Nephron (organoid): ENCODE results near the gene STEEP1.
A peak's percentile ranks its signal among the peaks of the same experiment; 100 is the strongest.

Source experiments
- H3K27ac Mint-ChIP-seq, 3 experiments: 2 replicates each; pipeline ENCODE4 v1.8.0; 2020; ENCODE audit warnings: mixed read lengths in 3 of 3, mild to moderate bottlenecking in 2 of 3, moderate library complexity in 1 of 3
- H3K27me3 Mint-ChIP-seq: 2 replicates; pipeline ENCODE4 v1.8.0; 2021; ENCODE audit warnings: low read depth, mild to moderate bottlenecking, moderate library complexity, mixed read lengths
- H3K36me3 Mint-ChIP-seq: 2 replicates; pipeline ENCODE4 v1.8.0; 2020; ENCODE audit warnings: low read depth, mixed read lengths
- H3K4me1 Mint-ChIP-seq: 2 replicates; pipeline ENCODE4 v1.8.0; 2020; ENCODE audit warnings: mixed read lengths
- H3K4me3 Mint-ChIP-seq, 3 experiments: 2 replicates each; pipeline ENCODE4 v1.8.0; 2020; ENCODE audit warnings: mild to moderate bottlenecking in 3 of 3, mixed read lengths in 3 of 3, moderate library complexity in 2 of 3
- H3K9me3 Mint-ChIP-seq: 2 replicates; pipeline ENCODE4 v1.8.0; 2020; ENCODE audit warnings: mixed read lengths
- CTCF ChIP-seq, 3 experiments: fragments of 200-600 bp; sonication (generic); IDR thresholded peaks; one replicate each; pipeline ENCODE4 v1.5.0; 2021; ENCODE audit warnings: antibody characterized with exemption in 3 of 3; ENCODE audit not compliant: unreplicated experiment in 3 of 3

Gene STEEP1

GRCh38 chrX:119565107-119565663, at the start of gene STEEP1:
TSS of gene STEEP1 (minus strand) at chrX:119565409. CDS start at chrX:119565355, 54 bp downstream.
- Mint-ChIP-seq H3K27ac (peak within 1 kb of the TSS; percentile 81 to 98 (median 96)), H3K4me3 (peak within 1 kb of the TSS; percentile 94 to 98 (median 96)), H3K9me3 (peaks cover 7% of the 10 kb centered on the region), H3K27me3 (no peaks in the 10 kb centered on the region), H3K36me3 (peaks cover 8% of the 10 kb centered on the region), H3K4me1 (peaks cover 13% of the 10 kb centered on the region)
- TF ChIP-seq CTCF (IDR thresholded peaks at IDR 0.05; ENCODE audit: unreplicated experiment in 3 of 3) = no peak

- Mint-ChIP-seq H3K9me3 (peaks cover 4% of the 10 kb centered on the region), H3K36me3 (peaks cover 8% of the 10 kb centered on the region), H3K4me3 (no peak overlapping the region), H3K27ac (no peak overlapping the region), H3K4me1 (peaks cover 5% of the 10 kb centered on the region), H3K27me3 (no peaks in the 10 kb centered on the region)
- no peak for TF ChIP-seq CTCF (IDR thresholded peaks at IDR 0.05; ENCODE audit: unreplicated experiment in 3 of 3)
Observed at GRCh38 chrX:119614776-119615175, 49.6 kb upstream of the STEEP1 start.

DNA sequence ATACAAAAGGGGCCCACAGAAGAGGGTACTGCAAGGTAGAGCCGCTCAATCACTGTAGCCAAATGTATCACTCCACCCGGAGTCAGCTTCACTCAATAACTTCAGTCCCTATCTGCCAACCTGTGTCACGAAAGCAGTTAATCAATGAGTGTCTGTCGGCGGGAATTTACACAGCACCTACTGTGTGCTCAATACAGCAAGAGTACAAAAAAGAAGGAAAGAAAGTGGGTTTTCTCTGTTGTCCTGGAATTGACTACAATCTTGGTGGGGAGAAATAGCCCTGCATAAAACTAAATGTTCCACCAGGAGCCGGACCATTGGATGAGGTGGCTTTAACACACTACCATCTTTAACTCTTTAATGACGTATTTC, 41.8 kb upstream of the STEEP1 start:
- peak overlapping the region; percentile 94 to 97 (median 96) for H3K27ac Mint-ChIP-seq
- no peak for TF ChIP-seq CTCF (IDR thresholded peaks at IDR 0.05; ENCODE audit: unreplicated experiment in 3 of 3)
- H3K36me3 Mint-ChIP-seq = peaks cover under 1% of the 10 kb centered on the region
- H3K27me3 Mint-ChIP-seq = no peaks in the 10 kb centered on the region
- H3K4me3 Mint-ChIP-seq = peak overlapping the region; percentile 95 to 99 (median 96)
- H3K9me3 Mint-ChIP-seq = peaks cover 7% of the 10 kb centered on the region
- H3K4me1 Mint-ChIP-seq = peaks cover 19% of the 10 kb centered on the region

DNA sequence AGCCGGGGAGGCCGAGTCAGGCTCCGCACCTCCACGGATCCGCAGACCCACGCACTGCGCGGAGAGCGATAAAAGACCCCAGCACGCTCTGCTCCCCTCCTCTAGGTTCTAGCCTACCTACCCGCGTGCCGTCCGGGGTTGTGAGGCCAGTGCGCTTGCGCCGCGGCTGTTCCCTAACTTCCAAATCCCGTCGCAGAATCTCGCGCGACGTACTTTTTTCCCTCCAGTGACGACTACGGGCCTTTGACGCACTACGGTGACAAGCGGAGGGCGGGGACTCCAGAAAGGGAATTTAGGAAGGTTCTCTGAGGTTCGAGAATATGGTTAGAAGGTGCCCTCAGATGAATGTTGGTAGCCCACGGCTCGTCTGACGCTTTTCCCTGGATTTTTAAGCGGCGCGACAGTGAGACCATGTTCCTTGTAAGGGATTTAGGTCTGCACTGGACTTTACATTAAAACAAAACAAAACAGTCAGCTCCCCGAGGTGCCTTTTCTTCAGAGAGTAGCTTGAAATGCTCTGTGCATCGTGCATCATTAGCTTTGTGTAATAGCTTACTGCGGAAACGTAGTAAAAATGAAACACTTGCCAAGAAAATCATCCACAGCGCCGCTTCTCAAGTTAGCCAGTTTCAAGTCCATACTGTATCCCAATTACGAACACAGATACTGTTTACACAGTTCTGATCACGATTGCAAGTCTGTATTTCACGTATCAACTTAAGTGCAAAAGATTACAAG, 41.2 kb upstream of the STEEP1 start, which contains the start of gene NKRF:
Gene NKRF (minus strand): TSS at position 145 of the 738 bp plus-strand sequence.
- Mint-ChIP-seq H3K27me3 (no peaks in the 10 kb centered on the region), H3K4me3 (peak within 1 kb of the TSS; percentile 96 to 99 (median 97)), H3K9me3 (peaks cover 7% of the 10 kb centered on the region), H3K36me3 (peaks cover 4% of the 10 kb centered on the region), H3K4me1 (peaks cover 19% of the 10 kb centered on the region), H3K27ac (peak within 1 kb of the TSS; percentile 94 to 97 (median 96))
- no peak for TF ChIP-seq CTCF (IDR thresholded peaks at IDR 0.05; ENCODE audit: unreplicated experiment in 3 of 3)

DNA sequence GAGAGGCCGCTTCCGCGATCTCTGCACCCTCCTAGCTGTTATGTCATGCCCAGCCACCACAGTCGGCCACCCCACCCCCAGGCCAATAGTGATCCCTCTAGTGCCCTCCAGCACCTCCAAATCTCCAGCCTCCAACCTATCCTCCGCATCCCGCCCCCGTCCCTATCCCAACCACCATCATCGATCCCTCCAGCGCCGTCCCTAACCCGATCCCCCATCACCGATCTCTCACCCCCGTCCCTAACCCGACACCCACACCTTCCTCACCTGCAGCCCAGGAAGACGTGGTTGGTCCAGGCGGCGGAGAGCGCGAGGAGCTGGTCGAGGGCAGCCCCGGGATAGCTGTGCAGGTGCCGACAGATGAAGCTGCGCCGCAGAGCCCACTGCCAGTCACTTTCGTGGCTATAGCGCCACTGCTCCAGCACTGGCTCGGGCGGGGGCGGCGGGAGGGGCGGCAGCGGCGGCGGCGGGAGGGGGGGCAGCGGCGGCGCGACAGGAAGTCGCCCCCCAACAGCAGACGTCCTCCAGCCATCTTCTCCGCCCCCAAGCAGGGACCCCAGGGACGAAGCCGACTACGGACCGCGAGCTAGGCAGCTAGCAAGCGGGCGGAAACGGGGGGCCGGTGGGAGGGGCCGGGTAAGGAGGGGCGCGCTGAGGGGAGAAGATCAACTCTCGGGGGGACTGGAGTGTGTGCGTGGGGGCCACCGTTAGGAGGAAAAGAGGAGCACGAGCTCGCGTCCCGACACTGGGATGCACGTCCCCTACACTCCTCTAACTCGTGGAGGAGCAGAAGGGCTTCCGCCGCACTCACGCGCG, 40.5 kb upstream of the STEEP1 start:
- H3K36me3 Mint-ChIP-seq = peaks cover 4% of the 10 kb centered on the region
- TF ChIP-seq CTCF (IDR thresholded peaks at IDR 0.05; ENCODE audit: unreplicated experiment in 3 of 3) = no peak
- peak overlapping the region; percentile 94 to 97 (median 96) for H3K27ac Mint-ChIP-seq
- H3K9me3 Mint-ChIP-seq = peaks cover 7% of the 10 kb centered on the region
- peaks cover 19% of the 10 kb centered on the region for H3K4me1 Mint-ChIP-seq
- no peaks in the 10 kb centered on the region for H3K27me3 Mint-ChIP-seq
- peak overlapping the region; percentile 96 to 99 (median 97) for H3K4me3 Mint-ChIP-seq
